ENCODE measurements around the gene STPG3.
A peak's percentile ranks its signal among the peaks of the same experiment; 100 is the strongest.

STPG3 gene

GRCh38 chr9:137240318-137240840, 10.7 kb upstream of the STPG3 start:
- no peaks in the 10 kb centered on the region for H3F3A ChIP-seq (ENCODE audit: insufficient read depth, low read length)
- H3K4me2 ChIP-seq (ENCODE audit: low read length): peak overlapping the region; percentile 66
- H3K4me3 ChIP-seq (ENCODE audit: low read depth, low read length, poor library complexity, severe bottlenecking): peak overlapping the region; percentile 73
- peaks cover 28% of the 10 kb centered on the region for H3K36me3 ChIP-seq (ENCODE audit: insufficient read depth, low read length)
- H2AFZ ChIP-seq (ENCODE audit: low read length): no peak overlapping the region
- peaks cover 6% of the 10 kb centered on the region; the same call in 1 of the 2 replicates for H3K79me2 ChIP-seq (ENCODE audit: insufficient read depth, low read length)
- H4K20me1 ChIP-seq (ENCODE audit: insufficient read depth, low read length): no peaks in the 10 kb centered on the region
- H3K9me3 ChIP-seq (ENCODE audit: low read length): no peaks in the 10 kb centered on the region
- no peak for TF ChIP-seq EZH2 (IDR thresholded peaks at IDR 0.05; ENCODE audit: borderline replicate concordance, low read length)
- TF ChIP-seq CTCF (IDR thresholded peaks at IDR 0.05; ENCODE audit: low read length): no peak; the same call in 1 of the 2 replicates
- H3K9ac ChIP-seq (ENCODE audit: low read length): peak overlapping the region; percentile 86
- no peaks in the 10 kb centered on the region for H3K9me2 ChIP-seq (ENCODE audit: low read depth, low read length)
- H3K27me3 ChIP-seq (ENCODE audit: insufficient read depth, low read length): 0 out of 2 replicates have a peak, but pooled peaks cover 4% of the 10 kb centered on the region
- H3K27ac ChIP-seq (ENCODE audit: low read depth, low read length, poor library complexity, severe bottlenecking): peak overlapping the region; percentile 67
- peaks cover 38% of the 10 kb centered on the region for H3K4me1 ChIP-seq (ENCODE audit: insufficient read depth, low read length, severe bottlenecking)

GRCh38 chr9:137240841-137241489, 10.1 kb upstream of the STPG3 start, which contains the start of gene TUBB4B:
TSS of gene TUBB4B (plus strand) at chr9:137241287. CDS start at chr9:137241361, 74 bp downstream.
- peaks cover 28% of the 10 kb centered on the region for H3K36me3 ChIP-seq (ENCODE audit: insufficient read depth, low read length)
- peak within 1 kb of the TSS; percentile 100 for H3K4me3 ChIP-seq (ENCODE audit: low read depth, low read length, poor library complexity, severe bottlenecking)
- no peaks in the 10 kb centered on the region for H3K9me2 ChIP-seq (ENCODE audit: low read depth, low read length)
- H3K79me2 ChIP-seq (ENCODE audit: insufficient read depth, low read length): peaks cover 6% of the 10 kb centered on the region; the same call in 1 of the 2 replicates
- H3K9ac ChIP-seq (ENCODE audit: low read length): peak within 1 kb of the TSS; percentile 99
- TF ChIP-seq EZH2 (IDR thresholded peaks at IDR 0.05; ENCODE audit: borderline replicate concordance, low read length): no peak
- TF ChIP-seq CTCF (IDR thresholded peaks at IDR 0.05; ENCODE audit: low read length): no peak
- 0 out of 2 replicates have a peak, but pooled peaks cover 6% of the 10 kb centered on the region for H3K27me3 ChIP-seq (ENCODE audit: insufficient read depth, low read length)
- H3F3A ChIP-seq (ENCODE audit: insufficient read depth, low read length): no peaks in the 10 kb centered on the region
- peak within 1 kb of the TSS; percentile 100 for H3K4me2 ChIP-seq (ENCODE audit: low read length)
- no peaks in the 10 kb centered on the region for H3K9me3 ChIP-seq (ENCODE audit: low read length)
- H3K4me1 ChIP-seq (ENCODE audit: insufficient read depth, low read length, severe bottlenecking): peaks cover 38% of the 10 kb centered on the region
- peak within 1 kb of the TSS; percentile 67 for H3K27ac ChIP-seq (ENCODE audit: low read depth, low read length, poor library complexity, severe bottlenecking)
- H4K20me1 ChIP-seq (ENCODE audit: insufficient read depth, low read length): no peaks in the 10 kb centered on the region
- H2AFZ ChIP-seq (ENCODE audit: low read length): no peak within 1 kb of the TSS

- Histone ChIP-seq H3K9me3 (ENCODE audit: low read length) (no peaks in the 10 kb centered on the region), H3K9ac (ENCODE audit: low read length) (peak overlapping the region; percentile 99), H3K27me3 (ENCODE audit: insufficient read depth, low read length) (0 out of 2 replicates have a peak, but pooled peaks cover 6% of the 10 kb centered on the region), H3K4me1 (ENCODE audit: insufficient read depth, low read length, severe bottlenecking) (peaks cover 36% of the 10 kb centered on the region), H3K36me3 (ENCODE audit: insufficient read depth, low read length) (peaks cover 28% of the 10 kb centered on the region), H3K4me2 (ENCODE audit: low read length) (peak overlapping the region; percentile 100), H3F3A (ENCODE audit: insufficient read depth, low read length) (no peaks in the 10 kb centered on the region), H3K79me2 (ENCODE audit: insufficient read depth, low read length) (peaks cover 6% of the 10 kb centered on the region; the same call in 1 of the 2 replicates), H4K20me1 (ENCODE audit: insufficient read depth, low read length) (no peaks in the 10 kb centered on the region), H3K4me3 (ENCODE audit: low read depth, low read length, poor library complexity, severe bottlenecking) (peak overlapping the region; percentile 100), H3K27ac (ENCODE audit: low read depth, low read length, poor library complexity, severe bottlenecking) (no peak overlapping the region), H3K9me2 (ENCODE audit: low read depth, low read length) (no peaks in the 10 kb centered on the region), H2AFZ (ENCODE audit: low read length) (no peak overlapping the region)
- TF ChIP-seq CTCF (IDR thresholded peaks at IDR 0.05; ENCODE audit: low read length) (no peak), EZH2 (IDR thresholded peaks at IDR 0.05; ENCODE audit: borderline replicate concordance, low read length) (no peak)
Measured at GRCh38 chr9:137241490-137242268, 9.4 kb upstream of the STPG3 start.

Measured in OCI-LY1 (cell line).